Muscle layer of colon (tissue), 2 donors: ENCODE results near the gene DLG5.

Experiments used
- H3K27ac ChIP-seq: one replicate; pipeline ENCODE4 v1.7.0; 2013; ENCODE audit warnings: low read depth, mild to moderate bottlenecking, low read length, moderate library complexity
- H3K27me3 ChIP-seq, 2 donors: one replicate each; pipeline ENCODE4 v1.7.0; 2013; ENCODE audit warnings: low read length in 2 of 2, mild to moderate bottlenecking in 2 of 2; ENCODE audit not compliant: insufficient read depth in 2 of 2, control insufficient read depth in 1 of 2
- H3K36me3 ChIP-seq: one replicate; pipeline ENCODE4 v1.7.0; 2013; ENCODE audit warnings: mild to moderate bottlenecking, low read length; ENCODE audit not compliant: insufficient read depth
- H3K4me1 ChIP-seq: one replicate; pipeline ENCODE4 v1.7.0; 2013; ENCODE audit warnings: mild to moderate bottlenecking, low read length; ENCODE audit not compliant: insufficient read depth
- H3K4me3 ChIP-seq, 2 donors: one replicate each; pipeline ENCODE4 v1.7.0; 2013; ENCODE audit warnings: low read length in 2 of 2, low read depth in 1 of 2, mild to moderate bottlenecking in 1 of 2, moderate library complexity in 1 of 2
- H3K9ac ChIP-seq: one replicate; pipeline ENCODE4 v1.7.0; 2013; ENCODE audit warnings: low read length
- H3K9me3 ChIP-seq: one replicate; pipeline ENCODE4 v1.7.0; 2013; ENCODE audit warnings: mild to moderate bottlenecking, low read length
- donor health status: abdominal sarcoma.
- donor health status: Adenocarcinoma of cecum.

DLG5 gene

GRCh38 chr10:77909021-77909748, 17.4 kb downstream of the DLG5 start:
- no peaks in the 10 kb centered on the region for H3K9me3 ChIP-seq
- H3K36me3 ChIP-seq, result no peaks in the 10 kb centered on the region
- no peaks in the 10 kb centered on the region for H3K27me3 ChIP-seq
- H3K27ac ChIP-seq, result no peak overlapping the region
- H3K4me3 ChIP-seq, result no peak overlapping the region
- peaks cover 68% of the 10 kb centered on the region for H3K4me1 ChIP-seq
- no peak overlapping the region for H3K9ac ChIP-seq

DNA sequence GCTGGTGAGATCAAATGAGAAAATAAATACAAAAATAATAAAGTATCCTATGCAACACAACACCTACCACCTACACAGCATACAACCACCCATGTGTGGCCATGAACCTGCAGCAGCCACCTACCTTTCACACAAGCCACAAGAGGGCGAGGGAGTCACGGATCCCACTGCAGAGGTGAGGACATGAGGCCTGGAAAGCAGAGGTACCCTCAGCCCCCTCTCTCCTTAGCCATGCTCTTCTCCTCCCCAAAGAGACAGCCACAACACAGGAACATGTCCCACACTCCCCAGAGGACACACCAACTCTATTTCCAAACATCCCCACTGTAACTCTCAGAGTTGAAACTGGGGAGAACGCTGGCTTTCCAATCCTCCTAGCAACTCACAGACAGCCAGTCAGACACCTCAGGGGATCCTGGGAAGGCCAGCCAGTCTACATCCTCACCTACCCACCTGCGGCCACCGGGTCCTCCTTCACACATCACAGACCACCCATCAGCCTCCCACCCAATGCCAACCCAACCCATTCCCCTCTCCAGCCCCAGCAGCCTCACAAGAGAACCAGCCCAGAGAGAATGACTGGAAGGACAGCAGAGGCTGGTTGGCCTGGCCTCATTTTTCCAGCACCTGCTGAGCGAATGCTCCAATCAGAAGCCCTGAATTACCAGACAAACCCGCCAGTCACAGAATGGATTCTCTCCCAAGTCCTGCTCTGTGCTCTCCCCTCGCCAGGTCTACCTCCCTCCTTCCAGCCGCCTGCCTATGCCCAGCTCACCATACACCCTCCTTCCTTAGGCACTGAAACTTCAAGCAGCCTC, 18.4 kb downstream of the DLG5 start:
- no peaks in the 10 kb centered on the region for H3K27me3 ChIP-seq
- H3K4me3 ChIP-seq, result no peak overlapping the region
- no peaks in the 10 kb centered on the region for H3K36me3 ChIP-seq
- peaks cover 57% of the 10 kb centered on the region for H3K4me1 ChIP-seq
- no peak overlapping the region for H3K27ac ChIP-seq
- H3K9me3 ChIP-seq, result no peaks in the 10 kb centered on the region
- H3K9ac ChIP-seq, result no peak overlapping the region

DNA sequence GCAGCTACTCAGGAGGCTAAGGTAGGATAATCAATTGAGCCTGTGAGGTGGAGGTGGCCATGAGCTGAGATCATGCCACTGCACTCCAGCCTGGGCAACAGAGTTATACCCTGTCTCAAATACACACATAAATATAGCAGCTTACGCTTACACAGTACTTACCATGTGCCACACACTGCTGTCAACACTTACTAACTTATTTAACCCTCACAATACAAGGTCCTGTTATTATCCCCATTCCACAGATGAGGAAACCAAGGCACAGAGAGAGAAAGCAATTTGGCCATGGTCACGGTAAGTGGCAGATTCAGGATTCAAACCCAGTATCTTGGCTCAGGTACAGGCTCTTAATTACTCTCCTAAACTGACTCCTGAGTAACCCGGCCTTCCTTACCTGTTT, 19.1 kb downstream of the DLG5 start:
- H3K9me3 ChIP-seq, result no peaks in the 10 kb centered on the region
- peaks cover 50% of the 10 kb centered on the region for H3K4me1 ChIP-seq
- no peak overlapping the region for H3K4me3 ChIP-seq
- no peak overlapping the region for H3K27ac ChIP-seq
- H3K36me3 ChIP-seq, result no peaks in the 10 kb centered on the region
- H3K27me3 ChIP-seq, result no peaks in the 10 kb centered on the region
- no peak overlapping the region for H3K9ac ChIP-seq

DNA sequence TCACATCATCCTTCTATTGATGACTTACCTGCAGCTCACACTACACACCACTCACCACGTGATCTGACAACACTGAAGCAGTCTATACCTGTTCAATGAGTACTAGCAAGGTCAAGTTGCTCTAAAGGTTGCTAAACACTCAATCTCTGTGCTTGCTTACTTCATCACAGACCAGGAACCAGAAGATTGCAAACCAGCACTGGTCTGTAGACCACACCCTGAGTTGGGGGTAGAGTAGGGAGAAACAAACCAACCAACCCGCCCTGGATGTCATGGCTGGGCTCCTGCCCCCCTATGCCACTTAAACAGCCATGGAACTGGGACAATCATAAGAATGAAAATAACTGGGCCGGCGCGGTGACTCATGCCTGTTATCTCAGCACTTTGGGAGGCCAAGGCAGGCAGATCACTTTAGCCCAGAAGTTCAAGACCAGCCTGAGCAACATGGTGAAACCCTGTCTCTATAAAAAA, 19.6 kb downstream of the DLG5 start:
- Histone ChIP-seq H3K27me3 (no peaks in the 10 kb centered on the region), H3K27ac (no peak overlapping the region), H3K9ac (no peak overlapping the region), H3K36me3 (no peaks in the 10 kb centered on the region), H3K4me3 (no peak overlapping the region), H3K4me1 (peaks cover 50% of the 10 kb centered on the region), H3K9me3 (no peaks in the 10 kb centered on the region)

- H3K9ac ChIP-seq, result no peak overlapping the region
- H3K4me1 ChIP-seq, result peaks cover 60% of the 10 kb centered on the region
- H3K27me3 ChIP-seq, result no peaks in the 10 kb centered on the region
- no peak overlapping the region for H3K27ac ChIP-seq
- H3K36me3 ChIP-seq, result no peaks in the 10 kb centered on the region
- no peaks in the 10 kb centered on the region for H3K9me3 ChIP-seq
- no peak overlapping the region for H3K4me3 ChIP-seq
Measured at GRCh38 chr10:77905781-77906180, 20.8 kb downstream of the DLG5 start.

- H3K9me3 ChIP-seq, result no peaks in the 10 kb centered on the region
- no peak overlapping the region for H3K9ac ChIP-seq
- H3K4me3 ChIP-seq, result no peak overlapping the region
- no peaks in the 10 kb centered on the region for H3K27me3 ChIP-seq
- H3K27ac ChIP-seq, result no peak overlapping the region
- no peaks in the 10 kb centered on the region for H3K36me3 ChIP-seq
- H3K4me1 ChIP-seq, result peaks cover 58% of the 10 kb centered on the region
Measured at GRCh38 chr10:77905086-77905748, 21.3 kb downstream of the DLG5 start.

DNA sequence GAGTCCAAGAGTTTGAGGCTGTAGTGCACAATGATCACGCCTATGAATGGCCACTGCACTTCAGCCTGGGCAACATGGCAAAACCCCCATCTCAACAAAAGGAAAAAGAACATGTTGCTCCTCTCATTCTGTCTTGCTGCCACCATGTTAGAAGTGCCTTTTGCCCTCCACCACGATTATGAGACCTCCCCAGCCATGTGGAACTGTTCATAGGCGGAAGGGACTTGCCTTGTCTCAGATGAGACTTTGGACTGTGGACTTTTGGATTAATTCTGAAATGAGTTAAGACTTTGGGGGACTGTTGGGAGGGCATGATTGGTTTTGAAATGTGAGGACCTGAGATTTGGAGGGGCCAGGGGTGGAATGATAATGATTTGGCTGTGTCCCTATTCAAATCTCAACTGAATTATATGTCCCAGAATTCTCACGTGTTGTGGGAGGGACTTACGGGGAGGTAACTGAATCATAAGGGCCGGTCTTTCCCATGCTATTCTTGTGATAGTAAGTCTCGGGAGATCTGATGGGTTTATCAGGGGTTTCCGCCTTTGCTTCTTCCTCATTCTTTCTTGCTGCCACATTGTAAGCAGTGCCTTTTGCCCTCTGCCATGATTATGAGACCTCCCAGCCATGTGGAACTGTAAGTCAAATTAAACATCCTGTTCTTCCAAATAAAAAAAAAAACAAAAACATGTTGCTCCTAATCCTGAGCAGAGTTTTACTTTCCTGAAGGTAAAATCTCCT, 22.3 kb downstream of the DLG5 start:
- Histone ChIP-seq H3K9ac (no peak overlapping the region), H3K27ac (no peak overlapping the region), H3K27me3 (no peaks in the 10 kb centered on the region), H3K36me3 (no peaks in the 10 kb centered on the region), H3K4me3 (no peak overlapping the region), H3K9me3 (no peaks in the 10 kb centered on the region), H3K4me1 (peaks cover 58% of the 10 kb centered on the region)

- Histone ChIP-seq H3K4me3 (no peak overlapping the region), H3K9me3 (no peaks in the 10 kb centered on the region), H3K27me3 (no peaks in the 10 kb centered on the region), H3K27ac (no peak overlapping the region), H3K36me3 (no peaks in the 10 kb centered on the region), H3K9ac (no peak overlapping the region), H3K4me1 (peaks cover 61% of the 10 kb centered on the region)
Measured at GRCh38 chr10:77902159-77902558, 24.4 kb downstream of the DLG5 start.

- Histone ChIP-seq H3K4me1 (peaks cover 58% of the 10 kb centered on the region), H3K9me3 (no peaks in the 10 kb centered on the region), H3K36me3 (no peaks in the 10 kb centered on the region), H3K9ac (no peak overlapping the region), H3K27ac (no peak overlapping the region), H3K27me3 (no peaks in the 10 kb centered on the region), H3K4me3 (no peak overlapping the region)
Measured at GRCh38 chr10:77901743-77902142, 24.8 kb downstream of the DLG5 start.

GRCh38 chr10:77899690-77900089, 26.9 kb downstream of the DLG5 start:
- no peaks in the 10 kb centered on the region for H3K9me3 ChIP-seq
- H3K4me1 ChIP-seq, result peaks cover 63% of the 10 kb centered on the region
- H3K36me3 ChIP-seq, result no peaks in the 10 kb centered on the region
- no peak overlapping the region for H3K4me3 ChIP-seq
- H3K9ac ChIP-seq, result no peak overlapping the region
- no peaks in the 10 kb centered on the region for H3K27me3 ChIP-seq
- no peak overlapping the region for H3K27ac ChIP-seq

- no peaks in the 10 kb centered on the region for H3K27me3 ChIP-seq
- no peaks in the 10 kb centered on the region for H3K9me3 ChIP-seq
- H3K4me3 ChIP-seq, result peak overlapping the region in 1 of 2 donors; percentile 9
- no peak overlapping the region for H3K9ac ChIP-seq
- no peaks in the 10 kb centered on the region for H3K36me3 ChIP-seq
- H3K27ac ChIP-seq, result no peak overlapping the region
- peaks cover 67% of the 10 kb centered on the region for H3K4me1 ChIP-seq
Measured at GRCh38 chr10:77899080-77899477, 27.5 kb downstream of the DLG5 start.
